Stimulated activated naive CD4-positive, alpha-beta T cell (primary cell): ENCODE data around the gene LYPD4.
"Not testable (repeated sequence)": the region's sequence is repeated elsewhere in the genome, so short reads cannot be mapped to it uniquely, and the experiment has no call there.

ENCODE experiments used
- DNase-seq, 6 experiments: peaks; one replicate each; lab custom pipeline; 2025; lab: John Stamatoyannopoulos, UW

The LYPD4 gene

GRCh38 chr19:41875973-41876372, 31.5 kb upstream of the LYPD4 start:
- not testable (repeated sequence) for DNase-seq

- peak; percentile 23 to 69 (median 64) for DNase-seq
Measured at GRCh38 chr19:41872775-41873647, 28.5 kb upstream of the LYPD4 start.

DNA sequence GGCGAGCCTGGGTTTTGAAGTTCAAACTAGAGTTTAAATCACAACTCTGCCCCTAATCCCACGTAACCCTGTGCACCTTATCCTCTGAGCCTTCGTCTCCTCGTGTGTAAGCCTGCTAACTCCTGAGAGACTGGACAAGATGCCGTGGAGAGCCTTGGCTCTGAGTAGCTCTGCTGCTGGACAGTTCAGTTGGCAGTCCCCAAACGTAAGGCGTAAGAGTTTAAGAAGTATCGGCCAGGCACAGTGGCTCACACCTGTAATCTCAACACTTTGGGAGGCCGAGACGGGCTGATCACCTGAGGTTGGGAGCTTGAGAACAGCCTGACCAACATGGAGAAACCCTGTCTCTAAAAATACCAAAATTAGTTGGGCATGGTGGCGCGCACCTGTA, 27.9 kb upstream of the LYPD4 start:
- no peak for DNase-seq

- peak; percentile 13 to 72 (median 62) for DNase-seq
Measured at GRCh38 chr19:41871573-41872383, 27.3 kb upstream of the LYPD4 start.

- DNase-seq, result no peak
Measured at GRCh38 chr19:41870401-41870873, 26.0 kb upstream of the LYPD4 start.

- DNase-seq, result no peak
Measured at GRCh38 chr19:41869374-41869955, 25.0 kb upstream of the LYPD4 start.

- no peak for DNase-seq
Measured at GRCh38 chr19:41868989-41869300, 24.5 kb upstream of the LYPD4 start.

DNA sequence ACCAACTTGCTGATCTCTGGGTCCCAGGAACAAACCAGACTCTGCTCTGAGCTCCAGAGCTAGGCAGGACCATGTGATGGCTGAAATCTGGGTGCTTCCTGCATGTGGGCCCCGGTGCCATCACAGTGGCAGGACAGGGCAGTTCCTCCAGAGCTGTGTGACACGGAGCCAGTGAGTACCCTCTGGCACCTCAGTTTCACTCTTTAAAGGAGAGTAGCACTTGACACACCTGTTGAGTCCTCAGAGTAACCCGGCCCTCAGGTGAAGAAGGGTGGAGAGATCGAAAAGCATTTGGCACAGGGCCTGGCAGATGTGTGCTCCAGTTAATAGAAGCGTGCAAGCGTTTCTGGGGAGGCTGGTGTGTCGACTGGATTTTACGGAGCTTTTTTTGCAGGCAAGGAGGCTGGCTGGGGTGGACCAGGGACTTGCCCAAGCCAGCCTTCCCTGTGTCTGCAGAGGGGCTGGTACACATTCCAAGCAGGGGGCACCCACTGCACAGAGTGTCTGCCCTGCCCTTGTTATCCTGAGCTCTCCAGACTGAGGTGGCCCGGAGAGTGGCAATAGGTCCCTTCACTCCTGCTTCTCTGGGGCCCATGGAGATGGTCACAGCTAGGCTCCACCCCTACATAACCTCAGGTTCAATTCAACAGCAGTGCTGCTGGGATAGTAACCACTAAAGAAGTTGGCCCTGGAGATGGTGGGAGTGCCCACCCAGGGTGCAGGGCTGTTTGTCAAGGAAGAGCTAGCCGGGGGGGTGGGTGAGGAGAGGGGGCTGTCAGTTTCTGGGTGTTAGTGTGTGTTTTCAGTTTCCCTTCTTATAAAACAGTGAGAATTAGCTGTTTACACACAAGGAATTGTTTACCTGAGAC, 23.9 kb upstream of the LYPD4 start:
- no peak for DNase-seq

GRCh38 chr19:41866284-41866683, 21.8 kb upstream of the LYPD4 start:
- DNase-seq, result no peak

DNA sequence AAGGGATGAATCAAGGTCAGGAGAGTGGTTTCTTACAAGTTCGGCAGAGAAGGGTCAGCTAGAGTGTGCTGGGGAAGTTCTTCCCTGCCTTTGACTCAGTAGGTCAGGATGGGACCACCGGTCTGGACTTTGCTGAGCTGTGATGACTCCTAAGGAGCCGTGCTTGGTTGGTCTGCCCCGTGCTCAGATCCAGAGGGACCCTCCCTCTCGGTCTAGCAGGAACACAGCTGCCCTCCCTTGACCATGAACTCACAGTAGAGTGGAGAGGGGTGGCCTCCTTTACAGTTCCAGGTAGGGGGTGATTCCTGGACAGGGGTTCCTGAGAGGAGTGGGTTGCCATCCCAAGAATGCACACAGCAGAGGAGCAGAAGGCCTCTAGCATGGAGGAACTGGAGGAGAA, 19.9 kb upstream of the LYPD4 start:
- DNase-seq, result no peak

GRCh38 chr19:41863209-41863931, 18.9 kb upstream of the LYPD4 start:
- no peak for DNase-seq

DNA sequence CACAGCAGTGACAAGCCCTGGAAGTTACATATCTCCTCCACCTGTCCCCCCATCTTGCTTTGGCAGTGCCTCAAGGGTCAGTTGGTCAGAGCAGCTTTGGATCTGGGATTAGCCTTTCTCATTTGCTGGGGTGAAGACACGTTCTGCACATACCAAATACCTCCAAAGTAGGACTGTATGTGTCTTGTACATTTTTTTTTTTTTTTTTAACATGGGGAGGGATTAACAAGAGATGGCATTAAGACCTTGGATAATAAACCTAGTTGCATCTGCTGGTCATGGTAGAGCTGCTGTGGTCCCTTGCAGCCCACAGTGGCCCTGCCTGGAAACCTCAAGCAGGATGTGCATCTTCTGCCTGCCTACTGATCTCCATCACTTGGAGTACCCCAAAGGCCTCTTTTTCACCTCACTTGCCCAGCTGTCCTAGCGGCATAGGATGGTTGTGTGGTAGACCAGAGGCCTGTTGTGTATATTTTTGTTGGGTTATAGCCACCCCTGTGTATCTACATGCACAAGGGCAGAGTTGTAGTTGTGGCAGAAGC, 18.0 kb upstream of the LYPD4 start:
- DNase-seq, result no peak

DNA sequence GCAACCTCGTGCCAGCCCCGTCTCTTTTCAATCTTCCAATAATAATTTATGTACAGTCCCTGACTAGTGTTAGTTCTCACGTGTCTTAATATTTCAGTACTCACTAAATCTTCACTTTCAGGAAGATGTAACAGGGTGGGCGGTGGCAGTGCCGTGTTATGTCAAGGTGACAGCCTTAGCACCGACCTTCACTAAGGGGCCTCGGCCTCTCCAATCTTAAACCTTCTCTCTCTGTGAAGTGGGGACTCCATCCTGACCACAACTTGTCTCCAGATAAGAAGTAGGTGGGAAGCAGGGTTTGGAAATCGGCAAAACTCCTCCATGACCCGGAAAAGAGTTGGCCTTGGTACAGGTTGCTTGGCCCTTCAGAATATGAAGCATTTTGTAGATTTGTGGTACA, 17.4 kb upstream of the LYPD4 start:
- no peak for DNase-seq

DNA sequence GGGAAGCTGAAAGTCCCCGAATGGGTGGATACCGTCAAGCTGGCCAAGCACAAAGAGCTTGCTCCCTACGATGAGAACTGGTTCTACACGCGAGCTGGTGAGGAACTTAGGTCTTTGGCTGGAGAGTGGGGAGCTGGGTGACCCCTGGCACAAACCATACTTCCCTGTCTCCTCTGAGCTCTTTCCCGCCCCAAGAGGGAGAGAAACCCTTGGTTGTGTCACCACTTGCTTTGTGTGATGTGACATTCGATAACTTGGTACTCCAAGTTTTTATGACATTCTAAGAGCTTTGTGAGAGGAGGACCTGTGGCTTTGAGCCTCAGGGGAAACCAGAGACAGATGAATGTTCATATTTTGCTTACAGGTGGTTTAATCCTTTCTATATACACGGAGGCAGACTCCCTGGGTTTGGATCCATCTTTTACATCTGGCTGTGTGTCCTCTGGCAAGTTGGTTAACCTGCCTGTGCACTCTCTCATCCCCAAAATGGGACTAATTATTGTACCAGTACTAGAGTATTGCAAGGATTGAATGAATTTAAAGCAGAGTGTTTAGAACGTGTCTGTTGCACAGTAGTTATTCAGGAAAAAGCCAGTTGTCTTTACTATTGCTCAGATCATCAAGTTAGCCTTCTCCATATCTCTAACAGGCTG, 16.8 kb upstream of the LYPD4 start:
- DNase-seq, result no peak

GRCh38 chr19:41860419-41861115, 16.1 kb upstream of the LYPD4 start:
- peak in 1 of 6 experiments; percentile 78 for DNase-seq

DNA sequence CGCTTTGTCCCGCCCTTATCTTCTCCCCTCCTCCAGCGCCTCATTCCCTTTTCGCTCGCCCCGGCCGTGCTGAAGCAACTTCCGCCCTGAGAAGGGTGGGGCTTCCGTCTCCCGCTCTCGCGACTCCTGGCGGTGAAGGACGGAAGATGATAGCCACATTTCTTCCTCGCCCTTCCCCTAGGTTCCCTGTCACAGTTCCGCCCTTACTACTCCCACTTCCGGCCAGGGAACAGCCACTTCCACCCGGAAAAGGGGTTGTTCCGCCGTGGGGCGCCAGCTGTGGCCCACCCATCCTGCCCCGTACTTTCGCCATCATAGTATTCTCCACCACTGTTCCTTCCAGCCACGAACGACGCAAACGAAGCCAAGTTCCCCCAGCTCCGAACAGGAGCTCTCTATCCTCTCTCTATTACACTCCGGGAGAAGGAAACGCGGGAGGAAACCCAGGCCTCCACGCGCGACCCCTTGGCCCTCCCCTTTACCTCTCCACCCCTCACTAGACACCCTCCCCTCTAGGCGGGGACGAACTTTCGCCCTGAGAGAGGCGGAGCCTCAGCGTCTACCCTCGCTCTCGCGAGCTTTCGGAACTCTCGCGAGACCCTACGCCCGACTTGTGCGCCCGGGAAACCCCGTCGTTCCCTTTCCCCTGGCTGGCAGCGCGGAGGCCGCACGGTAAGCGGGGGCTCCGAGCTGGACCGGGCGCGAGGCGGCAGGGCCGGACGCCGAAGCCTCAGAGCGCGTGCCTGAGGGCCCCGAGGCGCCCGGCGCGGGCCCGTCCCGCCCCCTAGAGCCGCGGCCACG, 15.3 kb upstream of the LYPD4 start, which contains the start of gene RPS19:
Gene RPS19, plus strand, starts transcription at position 638 of the 801 bp plus-strand sequence. CDS start 520 bp downstream, outside the sequence.
- DNase-seq, result peak; percentile 95 to 99 (median 97)

DNA sequence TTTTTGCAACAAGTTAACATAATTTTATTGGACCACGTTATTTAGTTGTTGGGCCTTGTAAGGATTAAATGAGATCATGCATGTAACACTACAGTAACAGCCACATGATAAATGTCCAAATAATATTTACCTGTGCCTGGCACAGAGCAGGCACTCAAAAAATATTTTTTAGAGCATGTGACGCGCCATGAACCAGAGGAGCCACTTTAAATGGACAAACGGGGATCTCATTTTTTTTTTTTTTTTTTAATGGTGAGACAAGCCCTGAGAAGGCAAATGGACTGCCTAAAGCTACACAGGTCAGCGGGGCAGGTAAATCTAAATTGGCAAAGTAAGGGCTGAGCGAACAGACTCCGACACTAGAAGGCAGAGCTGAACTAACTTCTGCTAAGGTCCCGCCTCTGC, 14.7 kb upstream of the LYPD4 start:
- no peak for DNase-seq

DNA sequence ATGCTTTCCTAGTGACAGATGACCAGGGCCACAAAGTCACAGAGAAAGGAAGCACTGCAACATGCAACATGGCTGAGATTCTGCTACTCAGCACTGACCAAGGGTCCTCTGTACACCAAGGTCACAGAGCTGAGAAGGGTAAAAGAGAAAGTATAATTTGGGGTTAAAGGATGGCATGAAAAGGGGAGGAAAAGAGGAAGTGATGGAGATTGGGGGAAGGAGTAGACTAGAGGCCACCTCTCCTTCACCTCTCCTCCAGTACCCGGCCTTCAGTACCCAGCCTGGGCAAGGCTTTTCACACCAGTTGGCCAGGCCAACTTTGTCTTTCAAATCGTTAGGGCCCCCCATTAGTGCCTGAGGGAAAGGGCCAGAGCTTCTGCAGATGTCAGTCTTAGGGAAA, 9.3 kb upstream of the LYPD4 start:
- no peak for DNase-seq

DNA sequence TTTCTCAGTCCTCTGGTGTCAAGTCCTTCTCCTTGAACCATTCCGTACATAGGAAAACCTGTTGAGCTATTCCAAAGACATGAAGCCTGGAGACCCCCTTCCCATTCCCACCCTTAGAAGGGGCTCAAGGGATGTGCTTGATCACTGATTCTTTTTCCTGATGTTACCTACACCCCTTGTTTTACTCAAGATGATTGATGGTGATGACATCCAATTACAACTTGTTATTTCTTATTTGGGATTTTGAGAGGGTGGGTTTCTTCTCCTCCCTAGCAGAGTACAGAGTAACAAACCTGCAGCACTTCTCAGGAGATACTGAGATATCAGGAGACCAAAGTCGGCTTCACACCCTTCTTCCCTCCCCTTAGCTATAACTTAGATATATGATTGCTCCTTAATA, 8.9 kb upstream of the LYPD4 start:
- DNase-seq, result no peak
